Erythroblast (primary cell): ENCODE measurements around the gene ATRIP.

Experiments
- GATA1 ChIP-seq: IDR thresholded peaks from 2 replicates; pipeline ENCODE4 v1.6.1; 2011; ENCODE audit warnings: low read depth, mild to moderate bottlenecking, control low read depth, low read length, moderate library complexity
- POLR2A ChIP-seq: IDR thresholded peaks from 2 replicates; pipeline ENCODE4 v1.6.1; 2011; ENCODE audit warnings: mild to moderate bottlenecking, low read length

DNA sequence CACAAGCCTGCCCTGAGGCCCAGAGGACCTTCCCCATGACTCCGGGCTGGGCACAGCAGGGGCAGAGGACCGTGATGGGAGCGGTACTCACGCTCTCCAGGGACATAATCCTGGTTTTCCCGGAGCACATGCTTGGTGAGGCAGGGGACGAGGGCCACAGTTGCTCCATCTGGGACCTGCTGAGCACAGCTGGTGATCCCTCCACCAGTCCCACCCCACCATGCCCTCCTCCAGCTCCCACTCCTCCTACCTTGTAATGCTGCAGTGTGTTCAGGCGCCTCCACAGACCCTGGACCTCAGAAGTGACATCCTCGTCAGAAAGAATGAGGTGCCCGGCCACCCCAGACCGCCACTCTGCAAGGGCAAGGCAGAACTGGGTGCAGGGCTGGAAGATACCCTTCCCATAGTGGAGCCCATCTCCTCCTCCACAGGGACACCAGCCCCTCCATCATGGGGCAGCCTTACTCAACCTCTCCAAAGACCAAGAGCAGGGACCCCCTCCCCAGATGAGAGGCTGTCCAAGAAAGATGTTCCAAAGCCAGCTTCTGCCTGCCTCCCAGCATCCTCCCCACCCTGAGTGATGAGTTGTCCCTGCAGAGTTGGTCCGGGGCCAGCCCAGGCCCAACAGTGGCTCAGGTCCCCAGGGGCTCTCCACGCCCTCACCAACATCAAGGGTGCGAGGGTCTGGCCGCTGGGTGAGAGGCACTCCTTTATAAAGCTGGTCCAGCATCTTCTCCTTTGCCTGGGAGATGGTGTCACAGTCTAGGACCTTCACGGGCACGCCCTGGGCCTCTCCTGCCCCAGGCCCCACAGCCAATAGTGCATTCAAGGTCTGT, 36.1 kb upstream of the ATRIP start:
- TF ChIP-seq POLR2A (no peak), GATA1 (no peak)
